Measurements from ENCODE around the gene CEP290.

DNA sequence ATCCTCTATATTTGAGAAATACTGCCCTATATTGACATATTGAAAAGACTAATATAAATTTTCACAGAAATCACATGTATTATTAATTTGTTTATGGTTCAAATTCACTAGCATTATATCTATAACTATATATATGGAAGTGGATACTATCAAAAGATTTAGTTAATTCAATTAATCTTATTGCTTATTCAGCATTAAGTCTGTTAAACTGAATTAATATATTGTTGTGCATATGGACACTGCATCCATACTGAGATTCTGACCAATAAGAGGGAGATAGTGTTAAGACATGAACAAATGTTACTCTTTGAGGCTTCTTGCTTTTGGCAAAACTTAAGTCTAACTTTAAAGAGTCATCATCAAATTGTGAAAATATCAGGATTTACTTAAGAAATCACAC, 60.6 kb downstream of the CEP290 start:
- no peak for TF ChIP-seq CTCF (IDR thresholded peaks at IDR 0.05)
- TF ChIP-seq POLR2A (IDR thresholded peaks at IDR 0.05) = no peak

Data from thyroid gland (tissue), 4 donors.